ENCODE measurements around the gene AKT1S1. TPM values are rescaled to one million over a fixed set of nuclear protein-coding genes. Genes with fewer than 3 reads are reported as not detected.

AKT1S1 gene
- total and polyA plus RNA-seq, 2 donors (not counting 1 experiment from before 2014, with no cell fraction given) = 16.6 to 23.0 TPM

- Histone ChIP-seq H3K27me3 (replicated peaks in 1 of 4; ENCODE audit: control extremely low read depth in 1 of 4, control insufficient read depth in 3 of 4, insufficient read depth in 4 of 4, low read length in 3 of 4) (no peaks in the 10 kb centered on the region), H3K79me2 (ENCODE audit: control insufficient read depth, insufficient read depth, low read length) (peaks cover 59% of the 10 kb centered on the region), H3K36me3 (replicated peaks in 1 of 2; ENCODE audit: control extremely low read depth in 1 of 2, control insufficient read depth in 1 of 2, extremely low read depth in 1 of 2, insufficient read depth in 2 of 2, low read length in 1 of 2) (peaks cover 0 to 49% of the 10 kb centered on the region in 2 experiments), H3K4me3 (ENCODE audit: control extremely low read depth in 1 of 5, extremely low read depth in 1 of 5, insufficient read depth in 1 of 5, low read depth in 2 of 5, low read length in 4 of 5) (no peak overlapping the region), H3K9me3 (ENCODE audit: control extremely low read depth in 1 of 3, control insufficient read depth in 2 of 3, insufficient read depth in 1 of 3, low read length in 2 of 3) (peaks cover 0 to 3% (median 0%) of the 10 kb centered on the region in 3 donors), H3K9ac (ENCODE audit: low read length) (no peak overlapping the region), H2AFZ (ENCODE audit: insufficient read depth, low read depth, low read length, poor library complexity, severe bottlenecking) (no peak overlapping the region), H4K20me1 (ENCODE audit: control insufficient read depth, insufficient read depth, low read length, poor library complexity, severe bottlenecking) (peaks cover 43% of the 10 kb centered on the region), H3K4me2 (replicated peaks; ENCODE audit: low read depth, low read length, poor library complexity, severe bottlenecking) (no peak overlapping the region), H3K27ac (ENCODE audit: low read length in 2 of 2) (no peak overlapping the region), H3K4me1 (ENCODE audit: control insufficient read depth in 2 of 2, insufficient read depth in 2 of 2, low read length in 2 of 2) (peaks cover 15 to 21% of the 10 kb centered on the region in 2 donors)
- Mint-ChIP-seq H3K4me3 (peak overlapping the region; percentile 63), H3K27me3 (no peaks in the 10 kb centered on the region), H3K9me3 (ENCODE audit: insufficient read depth) (no peaks in the 10 kb centered on the region), H3K4me1 (peaks cover 62% of the 10 kb centered on the region), H3K27ac (peak overlapping the region; percentile 75)
- ChIA-PET POLR2A (interaction anchor here (0.7 kb wide), 1 partner anchor 70 kb away, joined by 4 read pairs; no protein-coding TSS in a partner anchor), CTCF (interaction anchor here (2.4 to 3.4 kb wide), 2 partner anchors 8 to 70 kb away, joined by 6 to 7 read pairs; no protein-coding TSS in a partner anchor)
- 100% methylated on average over 5 of the region's 6 CpGs for WGBS (ENCODE audit: insufficient coverage)
- DNase-seq = no peak
- TF ChIP-seq EZH2 (IDR thresholded peaks at IDR 0.05; ENCODE audit: borderline replicate concordance, insufficient read depth, low read depth, low read length, poor library complexity, severe bottlenecking) (no peak), CTCF (IDR thresholded peaks at IDR 0.05) (no peak)
- ATAC-seq (ENCODE audit: low read depth) = no peak
- intact Hi-C loops (cut with micrococcal nuclease) = no loop called here
Observed at GRCh38 chr19:49915271-49915670, 38.1 kb upstream of the AKT1S1 start.

- CTCF ChIA-PET = interaction anchor here (0.8 to 3.7 kb wide), 2 partner anchors 17 to 24 kb away, joined by 3 to 16 read pairs; partner anchors contain the start of gene IL4I1
- H3K27me3 Mint-ChIP-seq = no peaks in the 10 kb centered on the region
- Histone ChIP-seq H3K9me3 (ENCODE audit: control extremely low read depth in 1 of 3, control insufficient read depth in 2 of 3, insufficient read depth in 1 of 3, low read length in 2 of 3) (peaks cover 0 to 3% (median 0%) of the 10 kb centered on the region in 3 donors), H4K20me1 (ENCODE audit: control insufficient read depth, insufficient read depth, low read length, poor library complexity, severe bottlenecking) (peaks cover 38% of the 10 kb centered on the region), H3K27me3 (replicated peaks in 1 of 4; ENCODE audit: control extremely low read depth in 1 of 4, control insufficient read depth in 3 of 4, insufficient read depth in 4 of 4, low read length in 3 of 4) (no peaks in the 10 kb centered on the region), H3K27ac (ENCODE audit: low read length in 2 of 2) (no peak overlapping the region), H3K4me3 (ENCODE audit: control extremely low read depth in 1 of 5, extremely low read depth in 1 of 5, insufficient read depth in 1 of 5, low read depth in 2 of 5, low read length in 4 of 5) (no peak overlapping the region), H3K36me3 (replicated peaks in 1 of 2; ENCODE audit: control extremely low read depth in 1 of 2, control insufficient read depth in 1 of 2, extremely low read depth in 1 of 2, insufficient read depth in 2 of 2, low read length in 1 of 2) (peaks cover 0 to 53% of the 10 kb centered on the region in 2 experiments), H3K79me2 (ENCODE audit: control insufficient read depth, insufficient read depth, low read length) (peaks cover 46% of the 10 kb centered on the region), H2AFZ (ENCODE audit: insufficient read depth, low read depth, low read length, poor library complexity, severe bottlenecking) (no peak overlapping the region), H3K9ac (ENCODE audit: low read length) (no peak overlapping the region), H3K4me2 (replicated peaks; ENCODE audit: low read depth, low read length, poor library complexity, severe bottlenecking) (no peak overlapping the region), H3K4me1 (ENCODE audit: control insufficient read depth in 2 of 2, insufficient read depth in 2 of 2, low read length in 2 of 2) (peaks cover 17 to 28% of the 10 kb centered on the region in 2 donors)
- H3K9me3 Mint-ChIP-seq (ENCODE audit: insufficient read depth) = no peaks in the 10 kb centered on the region
- peak overlapping the region; percentile 59 for H3K27ac Mint-ChIP-seq
- 91% methylated on average over 9 of the region's 10 CpGs for WGBS (ENCODE audit: insufficient coverage)
- H3K4me1 Mint-ChIP-seq = peaks cover 66% of the 10 kb centered on the region
- no peak overlapping the region for H3K4me3 Mint-ChIP-seq
- no peak for TF ChIP-seq EZH2 (IDR thresholded peaks at IDR 0.05; ENCODE audit: borderline replicate concordance, insufficient read depth, low read depth, low read length, poor library complexity, severe bottlenecking)
- no peak for TF ChIP-seq CTCF (IDR thresholded peaks at IDR 0.05)
- POLR2A ChIA-PET = interaction anchor here (1.1 kb wide), 1 partner anchor 20 kb away, joined by 3 read pairs; no protein-coding TSS in a partner anchor
- intact Hi-C loops (cut with micrococcal nuclease) = no loop called here
- ATAC-seq (ENCODE audit: low read depth) (no peak), DNase-seq (no peak)
Observed at GRCh38 chr19:49913720-49914119, 36.6 kb upstream of the AKT1S1 start.
